ENCODE measurements around the gene CD2.
A peak's percentile ranks its signal among the peaks of the same experiment; 100 is the strongest.
"Not testable (repeated sequence)": the region's sequence is repeated elsewhere in the genome, so short reads cannot be mapped to it uniquely, and the experiment has no call there.

Gene CD2

GRCh38 chr1:116733476-116734365, 20.5 kb upstream of the CD2 start:
- no peak for DNase-seq

DNA sequence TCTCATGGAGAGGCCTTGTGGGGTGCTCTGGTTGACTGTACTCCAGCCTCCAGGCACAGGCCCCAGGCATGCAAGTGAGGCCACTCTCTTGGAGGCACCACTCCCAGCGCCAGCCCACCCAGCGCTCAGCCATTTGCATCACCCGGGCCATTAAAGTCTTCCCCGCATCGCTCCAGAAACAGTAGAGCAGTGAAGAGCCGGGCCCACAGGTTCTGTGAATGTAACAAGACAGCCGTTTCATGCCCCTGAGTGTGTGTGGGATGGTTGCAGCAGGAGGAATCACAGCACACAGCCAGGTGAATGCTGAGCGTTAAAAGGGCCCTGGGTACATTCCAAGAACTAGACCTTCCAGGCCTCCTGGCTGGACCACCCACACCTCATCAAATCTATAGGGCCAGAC, 19.0 kb upstream of the CD2 start:
- no peak for DNase-seq

- DNase-seq: peak; percentile 80
These were observed 17.0 kb upstream of the CD2 start for GRCh38 chr1:116737020-116737854.

- DNase-seq: peak; percentile 62
These were observed 16.3 kb upstream of the CD2 start for GRCh38 chr1:116737855-116738321.

DNA sequence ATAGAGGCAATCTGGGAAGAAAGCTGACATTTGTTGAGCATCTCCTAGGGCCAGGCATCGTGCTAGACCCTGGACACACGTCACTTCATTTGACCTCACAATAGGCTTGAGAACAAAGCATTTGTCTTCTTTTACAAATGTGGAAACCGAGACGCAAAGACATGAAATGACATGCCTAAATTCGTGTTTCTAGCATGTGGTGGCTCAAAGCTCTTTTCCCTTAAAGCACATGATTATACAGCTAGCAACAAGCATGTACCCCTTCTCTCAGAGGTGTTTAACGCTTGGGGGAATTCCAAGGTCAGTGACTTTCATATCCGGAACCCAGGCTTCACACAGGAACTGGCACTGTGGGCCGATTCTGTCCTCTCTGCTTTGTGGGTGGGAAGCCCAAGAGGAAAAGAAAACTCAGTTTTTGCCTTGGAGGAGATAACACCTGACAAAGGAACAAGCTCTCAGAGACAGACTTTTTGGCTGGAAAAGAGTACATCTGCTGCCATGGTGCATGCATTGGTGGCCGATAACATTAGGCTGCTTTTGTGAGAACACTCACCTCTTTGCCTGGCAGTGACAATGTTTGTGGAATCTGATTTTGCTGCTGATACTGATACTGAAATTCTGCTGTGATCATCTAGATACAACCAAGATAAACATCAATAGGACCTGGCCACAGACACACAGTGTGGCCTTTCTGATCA, 15.4 kb upstream of the CD2 start:
- DNase-seq: peak; percentile 76

GRCh38 chr1:116739371-116740012, 14.7 kb upstream of the CD2 start:
- DNase-seq: no peak

DNA sequence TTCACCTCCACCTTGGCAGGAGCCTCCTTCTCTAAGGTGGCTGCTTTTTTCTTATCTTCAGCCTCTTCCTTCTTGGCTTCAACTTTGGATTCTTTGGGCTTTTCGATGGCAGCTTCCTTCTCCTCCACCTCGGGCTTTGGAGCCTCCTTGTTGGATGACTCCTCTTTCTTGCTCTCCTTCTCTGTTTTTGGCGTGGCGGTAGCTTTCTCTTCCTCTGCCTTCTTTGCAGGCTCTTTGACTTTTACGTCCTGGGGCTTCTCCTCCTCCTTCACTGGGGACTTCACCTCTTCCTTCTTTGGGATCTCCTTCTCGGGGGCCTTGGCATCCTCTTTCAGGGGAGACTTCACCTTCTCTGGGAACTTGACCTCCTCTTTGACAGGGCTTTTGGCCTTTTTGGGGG, 13.9 kb upstream of the CD2 start:
- no peak for DNase-seq

GRCh38 chr1:116740746-116741145, 13.5 kb upstream of the CD2 start:
- no peak for DNase-seq

DNA sequence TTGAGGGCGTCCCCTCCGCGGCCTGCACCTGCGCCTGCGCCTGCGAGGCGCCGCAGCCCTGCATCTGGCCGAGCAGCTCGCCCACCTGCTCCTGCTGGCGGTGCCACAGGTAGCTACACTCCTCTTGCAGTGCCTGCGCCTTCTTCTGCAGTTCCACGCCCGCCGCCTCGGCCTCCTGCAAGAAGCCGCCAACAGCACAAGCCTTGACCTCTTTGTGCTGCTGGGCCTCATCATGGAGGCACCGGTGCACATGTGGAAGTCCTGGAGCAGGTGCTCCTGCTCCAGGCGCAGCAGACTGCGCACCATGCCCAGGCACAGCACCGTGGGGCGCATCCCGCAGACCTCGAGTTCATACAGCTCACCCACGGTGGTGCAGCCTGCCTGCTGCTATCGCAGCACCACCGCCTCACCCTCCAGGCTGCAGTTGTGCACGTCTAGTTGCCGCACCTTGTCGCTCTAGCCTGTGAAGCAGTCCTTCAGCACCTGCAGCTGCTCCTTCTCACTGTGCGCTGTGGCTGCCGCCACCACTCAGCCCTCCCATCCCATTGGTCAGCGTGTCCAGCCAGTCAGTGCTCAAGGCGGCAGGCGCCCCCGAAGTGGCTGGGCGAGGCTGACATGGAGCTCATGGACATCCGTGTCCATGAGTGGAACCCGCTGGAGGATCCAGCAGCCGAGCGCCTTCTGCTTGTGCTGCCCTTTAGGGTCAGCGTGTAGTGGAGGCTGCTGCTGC, 12.2 kb upstream of the CD2 start:
- DNase-seq: no peak

DNA sequence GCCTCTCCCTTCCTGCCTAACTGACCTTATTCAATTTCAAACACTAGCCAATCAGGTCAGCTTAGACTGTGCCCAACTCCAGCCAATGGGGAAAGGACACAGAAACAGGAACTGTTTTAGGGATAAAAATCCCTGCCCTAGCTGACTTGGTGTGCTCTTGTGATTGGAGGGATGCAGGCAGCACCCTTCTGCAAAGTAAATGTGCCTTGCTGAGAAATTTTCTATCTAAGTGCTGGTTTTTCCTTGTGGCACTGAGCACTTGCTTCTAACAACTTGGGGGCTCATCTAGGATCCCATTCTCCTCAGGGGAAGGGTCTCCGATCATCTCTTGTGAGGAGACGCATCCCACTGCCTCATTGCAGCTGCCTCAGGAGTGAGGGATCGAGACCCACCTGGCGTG, 10.7 kb upstream of the CD2 start:
- DNase-seq: no peak

DNA sequence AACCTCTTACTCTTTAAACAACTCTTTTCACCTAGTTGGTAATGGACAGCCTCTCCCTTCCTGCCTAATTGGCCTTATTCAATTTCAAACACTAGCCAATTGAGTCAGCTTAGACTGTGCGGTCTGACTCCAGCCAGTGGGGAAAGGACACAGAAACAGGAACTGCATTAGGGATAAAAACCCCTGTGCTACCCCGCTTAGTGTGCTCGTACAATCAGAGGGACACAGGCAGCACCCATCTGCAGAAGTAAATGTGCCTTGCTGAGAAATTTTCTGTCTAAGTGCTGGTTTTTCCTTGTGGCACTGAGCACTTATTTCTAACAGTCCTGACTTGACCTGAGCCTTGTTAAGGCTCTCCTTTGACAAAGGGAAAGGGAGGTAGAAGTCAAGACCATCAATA, 6.0 kb upstream of the CD2 start:
- no peak for DNase-seq

GRCh38 chr1:116751146-116751545, 3.1 kb upstream of the CD2 start:
- no peak for DNase-seq

- no peak for DNase-seq
These were observed 2.6 kb upstream of the CD2 start for GRCh38 chr1:116751621-116752020.

GRCh38 chr1:116753312-116753711, 918 bp upstream of the CD2 start:
- no peak for DNase-seq

- DNase-seq: no peak
These were observed 836 bp downstream of the CD2 start for GRCh38 chr1:116755066-116755465.

- DNase-seq: no peak
These were observed 1.5 kb downstream of the CD2 start for GRCh38 chr1:116755681-116756080.

DNA sequence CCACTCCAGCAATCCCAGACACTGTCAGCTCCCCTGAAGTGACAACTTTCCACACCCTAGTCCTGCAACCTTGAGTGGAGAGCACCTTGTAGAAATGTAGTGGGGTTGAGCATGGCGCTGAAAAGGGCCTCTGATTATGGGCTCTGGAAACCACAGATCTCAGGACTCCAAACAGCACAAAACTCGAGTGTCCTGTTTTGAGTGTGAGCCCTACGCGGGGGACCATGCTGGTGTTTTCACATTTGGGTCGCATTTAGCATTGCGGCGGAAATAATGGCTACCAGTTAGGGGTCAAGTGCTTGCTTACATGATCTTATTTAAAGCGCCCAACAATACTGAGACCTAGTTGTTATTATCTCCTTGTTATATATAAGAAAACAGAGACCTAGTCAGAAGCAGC, 1.9 kb downstream of the CD2 start:
- DNase-seq: peak; percentile 64

GRCh38 chr1:116758456-116758815, 4.2 kb downstream of the CD2 start:
- DNase-seq: not testable (repeated sequence)

- no peak for DNase-seq
These were observed 5.4 kb downstream of the CD2 start for GRCh38 chr1:116759636-116760035.

DNA sequence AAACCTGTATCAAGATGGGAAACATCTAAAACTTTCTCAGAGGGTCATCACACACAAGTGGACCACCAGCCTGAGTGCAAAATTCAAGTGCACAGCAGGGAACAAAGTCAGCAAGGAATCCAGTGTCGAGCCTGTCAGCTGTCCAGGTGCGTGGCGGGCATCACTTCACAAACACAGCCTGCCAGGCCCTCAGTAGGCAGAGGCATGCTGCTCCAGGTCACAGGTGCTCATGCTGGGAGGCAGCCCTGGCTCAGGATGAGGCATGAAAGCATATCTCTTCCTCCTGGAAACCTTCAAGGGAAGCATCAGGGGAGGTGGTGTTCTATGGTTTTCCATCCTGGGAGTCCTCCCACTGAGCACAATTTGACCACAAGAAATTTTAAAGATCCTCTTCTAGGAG, 6.3 kb downstream of the CD2 start:
- DNase-seq: no peak

DNA sequence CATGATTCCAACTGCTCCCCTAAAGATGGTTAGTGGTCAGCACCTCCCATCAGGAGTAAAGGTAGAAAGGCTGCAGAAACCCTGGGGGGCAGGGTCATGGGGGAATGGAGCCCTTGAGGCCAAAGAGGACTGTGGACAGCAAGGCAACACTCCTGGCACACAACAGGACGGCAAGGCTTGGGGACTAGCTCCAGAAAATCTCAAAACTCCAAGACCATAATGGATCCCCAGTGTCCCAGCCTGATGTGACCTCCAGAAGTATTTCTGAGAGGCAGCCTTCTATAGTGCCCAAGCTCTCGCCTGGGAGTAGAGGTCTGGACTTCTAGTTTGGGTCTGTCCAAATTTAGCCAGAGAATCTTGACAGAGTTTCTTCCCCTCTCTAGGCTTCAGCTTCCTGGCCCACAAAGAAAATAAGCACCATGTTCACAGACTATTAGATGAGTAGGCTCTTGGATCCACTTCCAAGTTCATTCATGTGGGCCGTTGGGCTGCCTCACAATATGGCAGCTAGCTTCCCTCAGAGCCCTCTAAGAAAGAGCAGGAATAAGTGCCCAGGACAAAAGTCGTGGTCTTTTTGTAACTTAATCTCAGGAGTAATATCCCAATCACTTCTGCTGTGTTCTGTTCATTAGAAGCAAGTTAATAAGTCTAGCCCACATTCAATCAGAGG, 6.9 kb downstream of the CD2 start:
- DNase-seq: no peak

GRCh38 chr1:116762281-116762680, 8.1 kb downstream of the CD2 start:
- no peak for DNase-seq
